DOHH2 (cell line): Measurements from ENCODE around the gene C9orf78.

ENCODE experiments used
- H3F3A ChIP-seq: fragments of 200-600 bp; sonication (generic), shearing (Covaris generic); 2 replicates; pipeline ENCODE4 v1.6.0; 2016; ENCODE audit warnings: antibody characterized with exemption, mild to moderate bottlenecking; ENCODE audit not compliant: control insufficient read depth, insufficient read depth
- H3K27ac ChIP-seq: fragments of 200-600 bp; sonication (generic); 2 replicates; pipeline ENCODE4 v1.5.1; 2014; ENCODE audit warnings: low read depth, mild to moderate bottlenecking, low read length, moderate library complexity
- H3K27me3 ChIP-seq: fragments of 200-600 bp; sonication (generic); 2 replicates; pipeline ENCODE4 v1.6.1; 2014; ENCODE audit warnings: mild to moderate bottlenecking, low read length, mixed read lengths; ENCODE audit not compliant: control insufficient read depth
- H3K36me3 ChIP-seq: fragments of 200-600 bp; sonication (generic); 2 replicates; pipeline ENCODE4 v1.6.1; 2014; ENCODE audit warnings: mild to moderate bottlenecking, low read length, moderate library complexity, mixed read lengths; ENCODE audit not compliant: control insufficient read depth
- H3K4me1 ChIP-seq: fragments of 200-600 bp; sonication (generic); 2 replicates; pipeline ENCODE4 v1.6.1; 2014; ENCODE audit warnings: mild to moderate bottlenecking, low read length, mixed read lengths; ENCODE audit not compliant: control insufficient read depth
- H3K4me2 ChIP-seq: fragments of 200-600 bp; sonication (generic); 2 replicates; pipeline ENCODE4 v1.6.0; 2014; ENCODE audit warnings: mild to moderate bottlenecking, low read length, moderate library complexity
- H3K4me3 ChIP-seq: fragments of 200-600 bp; sonication (generic); 2 replicates; pipeline ENCODE4 v1.5.1; 2014; ENCODE audit warnings: mild to moderate bottlenecking, low read length, mixed read lengths
- H3K79me2 ChIP-seq: fragments of 200-600 bp; sonication (generic); 2 replicates; pipeline ENCODE4 v1.6.1; 2014; ENCODE audit warnings: mild to moderate bottlenecking, low read length, mixed read lengths; ENCODE audit not compliant: control insufficient read depth
- H3K9me2 ChIP-seq: fragments of 200-600 bp; sonication (generic); replicated peaks from 2 replicates; pipeline ENCODE4 v1.6.1; 2014; ENCODE audit warnings: mild to moderate bottlenecking, low read length, mixed read lengths; ENCODE audit not compliant: control insufficient read depth
- H3K9me3 ChIP-seq: fragments of 200-600 bp; sonication (generic); 2 replicates; pipeline ENCODE4 v1.6.1; 2014; ENCODE audit warnings: antibody characterized with exemption, low read length, mixed read lengths; ENCODE audit not compliant: control insufficient read depth, insufficient read depth
- H4K20me1 ChIP-seq: fragments of 200-600 bp; sonication (generic); 2 replicates; pipeline ENCODE4 v1.6.0; 2014; ENCODE audit warnings: low read depth, mild to moderate bottlenecking, antibody characterized with exemption, low read length, moderate library complexity; ENCODE audit not compliant: control insufficient read depth, insufficient read depth
- EZH2phosphoT487 ChIP-seq: fragments of 200-600 bp; sonication (generic); IDR thresholded peaks from 2 replicates; pipeline ENCODE4 v1.6.1; 2017; ENCODE audit warnings: borderline replicate concordance, mild to moderate bottlenecking, antibody characterized with exemption, low read length, moderate library complexity, mixed read lengths
- TF ChIP-seq, protein P1 (sequence below): fragments of 200-600 bp; sonication (generic); IDR thresholded peaks from one replicate; pipeline ENCODE4 v1.5.1; 2014; ENCODE audit warnings: antibody characterized with exemption, mild to moderate bottlenecking, low read depth, low read length; ENCODE audit not compliant: poor library complexity, severe bottlenecking

Gene C9orf78

DNA sequence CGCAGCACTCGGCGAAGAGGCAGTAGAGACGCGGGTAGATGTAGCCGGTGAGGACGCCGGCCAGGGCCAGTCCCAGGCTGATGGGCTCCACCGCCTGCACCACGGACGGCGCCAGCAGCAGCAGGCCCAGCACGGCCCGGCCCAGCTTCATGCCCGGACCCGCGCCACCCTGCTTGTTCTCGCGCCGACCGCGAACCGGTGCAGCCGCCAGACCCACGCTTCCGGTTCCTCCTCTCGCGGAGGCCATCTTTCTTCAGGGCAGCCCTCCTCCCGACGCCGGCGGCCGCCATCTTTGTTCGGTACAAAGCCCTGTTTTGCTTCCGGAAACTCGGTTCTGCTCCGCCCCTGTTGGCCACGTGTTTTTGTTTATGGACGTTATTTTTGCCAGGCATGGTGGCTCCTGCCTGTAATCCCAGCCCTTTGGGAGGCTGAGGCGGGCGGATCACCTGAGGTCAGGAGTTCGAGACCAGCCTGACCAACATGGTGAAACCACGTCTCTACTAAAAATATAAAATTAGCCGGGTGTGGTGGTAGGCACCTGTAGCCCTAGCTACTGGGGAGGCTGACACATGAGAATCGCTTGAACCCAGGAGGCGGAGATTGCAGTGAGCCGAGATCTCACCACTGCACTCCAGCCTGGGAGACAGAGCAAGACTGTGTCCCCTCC is 11.0 kb downstream of the C9orf78 start, which contains the start of gene TOR1A:
TOR1A (minus strand) TSS at position 202 of the 667 bp plus-strand sequence; CDS start at position 151, 51 bp downstream.
- Histone ChIP-seq H3K79me2 (peaks cover 33% of the 10 kb centered on the region), H3K9me3 (no peaks in the 10 kb centered on the region), H3K4me3 (peak within 1 kb of the TSS; percentile 82), H3K4me1 (peaks cover 6% of the 10 kb centered on the region), H3F3A (peaks cover 14% of the 10 kb centered on the region), H3K9me2 (no peaks in the 10 kb centered on the region), H3K4me2 (peak within 1 kb of the TSS; percentile 67), H4K20me1 (no peaks in the 10 kb centered on the region), H3K36me3 (peaks cover 54% of the 10 kb centered on the region), H3K27me3 (no peaks in the 10 kb centered on the region), H3K27ac (peak within 1 kb of the TSS; percentile 28; the same call in 1 of the 2 replicates)
- TF ChIP-seq, protein P1, sequence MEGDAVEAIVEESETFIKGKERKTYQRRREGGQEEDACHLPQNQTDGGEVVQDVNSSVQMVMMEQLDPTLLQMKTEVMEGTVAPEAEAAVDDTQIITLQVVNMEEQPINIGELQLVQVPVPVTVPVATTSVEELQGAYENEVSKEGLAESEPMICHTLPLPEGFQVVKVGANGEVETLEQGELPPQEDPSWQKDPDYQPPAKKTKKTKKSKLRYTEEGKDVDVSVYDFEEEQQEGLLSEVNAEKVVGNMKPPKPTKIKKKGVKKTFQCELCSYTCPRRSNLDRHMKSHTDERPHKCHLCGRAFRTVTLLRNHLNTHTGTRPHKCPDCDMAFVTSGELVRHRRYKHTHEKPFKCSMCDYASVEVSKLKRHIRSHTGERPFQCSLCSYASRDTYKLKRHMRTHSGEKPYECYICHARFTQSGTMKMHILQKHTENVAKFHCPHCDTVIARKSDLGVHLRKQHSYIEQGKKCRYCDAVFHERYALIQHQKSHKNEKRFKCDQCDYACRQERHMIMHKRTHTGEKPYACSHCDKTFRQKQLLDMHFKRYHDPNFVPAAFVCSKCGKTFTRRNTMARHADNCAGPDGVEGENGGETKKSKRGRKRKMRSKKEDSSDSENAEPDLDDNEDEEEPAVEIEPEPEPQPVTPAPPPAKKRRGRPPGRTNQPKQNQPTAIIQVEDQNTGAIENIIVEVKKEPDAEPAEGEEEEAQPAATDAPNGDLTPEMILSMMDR: no peak
- TF ChIP-seq EZH2phosphoT487: no peak

DNA sequence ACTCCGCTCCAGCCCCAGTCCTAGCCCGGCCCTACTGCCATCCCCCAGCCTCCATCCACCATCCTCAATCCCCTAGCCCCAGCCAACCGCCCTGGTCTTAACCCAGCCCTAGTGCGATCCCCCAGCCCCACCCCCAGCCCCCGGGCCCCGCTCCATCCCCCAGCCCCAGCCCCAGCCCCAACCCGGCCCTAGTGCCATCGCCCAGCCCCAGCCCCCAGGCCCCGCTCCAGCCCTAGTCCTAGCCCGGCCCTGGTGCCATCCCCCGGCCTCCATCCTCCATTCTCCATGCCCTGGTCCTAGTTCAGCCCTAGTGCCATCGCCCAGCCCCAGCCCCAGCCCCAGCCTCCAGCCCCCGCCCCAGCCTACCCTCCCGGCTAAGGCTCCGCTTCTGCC is 11.5 kb downstream of the C9orf78 start:
- H3K27ac ChIP-seq: peak overlapping the region; percentile 28; the same call in 1 of the 2 replicates
- peaks cover 54% of the 10 kb centered on the region for H3K36me3 ChIP-seq
- no peaks in the 10 kb centered on the region for H3K27me3 ChIP-seq
- H3F3A ChIP-seq: peaks cover 14% of the 10 kb centered on the region
- H4K20me1 ChIP-seq: no peaks in the 10 kb centered on the region
- H3K79me2 ChIP-seq: peaks cover 33% of the 10 kb centered on the region
- peaks cover 6% of the 10 kb centered on the region for H3K4me1 ChIP-seq
- H3K9me3 ChIP-seq: no peaks in the 10 kb centered on the region
- no peaks in the 10 kb centered on the region for H3K9me2 ChIP-seq
- no peak for TF ChIP-seq EZH2phosphoT487
- TF ChIP-seq, protein P1: no peak
- H3K4me3 ChIP-seq: peak overlapping the region; percentile 82
- peak overlapping the region; percentile 67 for H3K4me2 ChIP-seq

DNA sequence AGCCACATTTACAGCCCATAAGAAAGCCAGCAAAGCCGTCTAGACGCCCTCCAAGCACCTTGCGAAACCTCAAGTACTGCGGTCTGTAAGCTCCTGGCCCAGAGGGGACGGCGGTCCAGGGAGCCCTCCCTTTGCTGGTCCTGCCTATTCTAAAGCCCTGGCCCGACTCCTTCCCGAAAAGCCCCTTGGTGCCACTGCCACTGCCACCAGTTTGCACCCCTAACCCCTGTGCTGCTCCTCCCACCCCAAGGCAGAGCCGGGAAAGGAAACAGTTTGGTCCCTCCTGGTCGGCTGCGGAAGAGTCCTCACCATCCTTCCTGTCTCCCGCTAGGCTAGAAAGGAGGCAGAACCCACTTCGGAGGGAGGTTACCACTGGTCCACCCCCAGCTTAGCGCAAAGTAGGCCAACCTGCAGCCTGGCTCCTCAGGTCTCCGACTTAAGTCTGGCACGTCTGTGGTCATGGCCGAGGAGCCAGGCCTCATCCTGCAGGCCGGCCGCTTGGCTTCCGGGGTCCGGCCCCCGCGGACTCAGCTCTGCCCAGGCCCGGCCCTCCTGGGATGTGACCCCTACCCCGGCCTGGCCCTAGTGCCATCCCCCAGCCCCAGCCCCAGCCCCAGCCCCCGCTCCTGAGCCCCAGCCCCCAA is 12.1 kb downstream of the C9orf78 start:
- H3K4me3 ChIP-seq: peak overlapping the region; percentile 82
- H3K27ac ChIP-seq: no peak overlapping the region

More for the DNA sequence above, 12.1 kb downstream of the C9orf78 start:
- no peaks in the 10 kb centered on the region for H3K9me2 ChIP-seq
- H4K20me1 ChIP-seq: no peaks in the 10 kb centered on the region
- H3F3A ChIP-seq: peaks cover 14% of the 10 kb centered on the region
- no peak for TF ChIP-seq EZH2phosphoT487
- H3K4me1 ChIP-seq: peaks cover 6% of the 10 kb centered on the region
- no peaks in the 10 kb centered on the region for H3K27me3 ChIP-seq
- H3K36me3 ChIP-seq: peaks cover 56% of the 10 kb centered on the region
- peaks cover 33% of the 10 kb centered on the region for H3K79me2 ChIP-seq
- H3K9me3 ChIP-seq: no peaks in the 10 kb centered on the region
- H3K4me2 ChIP-seq: peak overlapping the region; percentile 67
